Cerebellar cortex (tissue), 1 donor: ENCODE data around the gene HOXC12.

Source experiments
- DNase-seq: peaks from one replicate; pipeline ENCODE4 v3.0.0-alpha.2; 2015; ENCODE audit warnings: low spot score

Gene HOXC12

GRCh38 chr12:53954694-53955035 lies at the start of gene HOXC12:
HOXC12 (plus strand) TSS chr12:53954903; CDS start chr12:53954930, 27 bp downstream.
- no peak for DNase-seq

DNA sequence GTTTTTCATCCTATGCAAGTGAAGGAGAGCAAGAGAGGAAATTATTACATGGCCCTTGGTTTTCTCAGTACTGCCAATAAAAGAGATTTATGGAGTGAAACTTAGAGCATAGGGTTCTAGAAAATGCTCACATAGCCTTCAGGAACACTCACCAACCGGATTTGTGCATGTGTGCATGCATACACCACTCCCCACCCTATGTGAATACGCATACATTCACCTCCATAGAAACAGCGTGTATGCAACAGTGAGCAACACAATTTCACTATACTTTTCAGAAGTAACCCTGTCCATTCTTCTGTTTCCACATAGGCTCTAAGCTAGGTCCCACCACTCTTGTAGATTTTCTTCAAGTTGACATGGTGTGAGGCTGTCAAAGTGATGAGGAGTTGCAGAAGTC lies 47.6 kb upstream of the HOXC12 start:
- DNase-seq, result no peak

DNA sequence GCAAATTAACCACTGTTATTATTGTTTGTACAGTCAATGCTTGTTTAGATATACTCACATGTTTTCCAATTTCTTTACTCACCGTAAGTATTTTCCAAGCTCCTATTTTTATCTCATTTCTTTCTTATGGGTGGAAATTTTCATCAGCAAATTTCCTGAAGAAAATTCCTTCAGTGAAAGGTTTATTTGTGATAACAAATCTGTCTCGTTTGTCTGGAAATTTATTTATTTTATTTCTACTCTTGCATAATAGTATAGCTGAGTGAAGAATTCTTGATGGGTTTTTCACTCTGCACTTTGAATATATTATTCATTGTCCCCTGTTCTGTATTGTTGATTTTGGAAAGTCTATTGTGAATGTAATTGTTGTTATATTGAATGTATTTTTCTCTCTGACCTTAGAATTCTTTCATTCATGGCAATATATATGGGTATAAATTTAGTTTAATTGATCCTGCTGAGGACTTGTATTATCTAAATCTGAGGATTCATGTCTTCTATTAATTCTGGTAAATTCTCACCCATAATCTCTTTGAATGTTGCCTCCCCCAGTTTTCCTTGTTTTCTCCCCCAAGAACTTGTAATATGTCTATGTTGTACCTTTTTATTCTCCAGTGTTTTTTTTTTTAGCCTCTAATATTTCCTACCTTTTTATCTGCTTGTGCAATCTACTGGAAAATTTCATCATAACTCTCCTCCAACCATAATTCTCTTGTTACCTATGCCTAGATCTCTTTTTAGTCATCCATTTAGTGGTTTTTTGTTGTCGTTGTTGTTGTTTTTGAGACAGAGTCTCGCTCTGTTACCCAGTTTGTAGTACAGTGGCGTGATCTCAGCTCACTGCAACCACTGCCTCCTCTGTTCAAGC lies 37.7 kb upstream of the HOXC12 start:
- no peak for DNase-seq

GRCh38 chr12:53924521-53925405 lies 29.9 kb upstream of the HOXC12 start:
- DNase-seq, result no peak

- DNase-seq, result no peak
These were observed 27.3 kb upstream of the HOXC12 start for GRCh38 chr12:53927220-53928029.

DNA sequence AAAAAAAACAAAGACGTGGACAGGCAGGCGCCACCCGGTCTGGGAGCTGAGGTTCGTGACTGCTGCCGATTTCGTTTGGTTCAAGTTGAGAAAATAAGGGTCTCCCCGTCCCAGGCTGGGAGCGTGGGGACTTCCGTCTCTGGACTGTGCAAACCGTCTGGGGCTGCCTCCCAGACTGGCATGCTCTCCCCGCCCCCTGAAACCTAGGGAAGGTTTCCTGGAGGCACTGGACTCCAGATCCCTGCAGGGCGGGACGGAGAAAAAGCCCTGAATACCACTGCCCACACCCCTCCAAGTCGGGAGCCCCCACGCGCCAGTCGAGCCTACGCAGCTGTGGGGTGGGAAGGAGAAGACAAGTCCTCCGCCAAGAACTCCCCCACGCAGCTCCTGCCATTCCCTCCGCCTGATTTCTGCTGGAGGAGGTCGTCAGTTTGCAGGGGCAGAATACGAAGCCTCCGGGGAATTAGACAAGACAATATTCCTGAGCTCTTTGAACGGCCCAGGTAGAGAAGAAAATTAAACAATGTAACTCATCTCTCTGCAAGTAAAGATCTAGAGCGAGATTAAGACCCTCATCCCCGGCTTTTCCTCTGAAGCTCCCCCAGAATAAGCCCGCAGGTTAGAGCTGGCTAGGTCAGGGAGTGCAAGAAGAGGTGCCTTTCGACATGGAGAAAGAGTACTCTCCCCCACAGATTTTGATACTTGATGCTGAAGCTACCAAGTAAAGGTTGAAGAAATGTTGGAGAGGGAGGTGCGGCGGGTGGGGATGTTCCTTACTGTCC lies 26.5 kb upstream of the HOXC12 start:
- DNase-seq, result no peak

GRCh38 chr12:53929527-53929926 lies 25.2 kb upstream of the HOXC12 start:
- no peak for DNase-seq

- DNase-seq, result no peak
These were observed 24.0 kb upstream of the HOXC12 start for GRCh38 chr12:53930591-53931255.

DNA sequence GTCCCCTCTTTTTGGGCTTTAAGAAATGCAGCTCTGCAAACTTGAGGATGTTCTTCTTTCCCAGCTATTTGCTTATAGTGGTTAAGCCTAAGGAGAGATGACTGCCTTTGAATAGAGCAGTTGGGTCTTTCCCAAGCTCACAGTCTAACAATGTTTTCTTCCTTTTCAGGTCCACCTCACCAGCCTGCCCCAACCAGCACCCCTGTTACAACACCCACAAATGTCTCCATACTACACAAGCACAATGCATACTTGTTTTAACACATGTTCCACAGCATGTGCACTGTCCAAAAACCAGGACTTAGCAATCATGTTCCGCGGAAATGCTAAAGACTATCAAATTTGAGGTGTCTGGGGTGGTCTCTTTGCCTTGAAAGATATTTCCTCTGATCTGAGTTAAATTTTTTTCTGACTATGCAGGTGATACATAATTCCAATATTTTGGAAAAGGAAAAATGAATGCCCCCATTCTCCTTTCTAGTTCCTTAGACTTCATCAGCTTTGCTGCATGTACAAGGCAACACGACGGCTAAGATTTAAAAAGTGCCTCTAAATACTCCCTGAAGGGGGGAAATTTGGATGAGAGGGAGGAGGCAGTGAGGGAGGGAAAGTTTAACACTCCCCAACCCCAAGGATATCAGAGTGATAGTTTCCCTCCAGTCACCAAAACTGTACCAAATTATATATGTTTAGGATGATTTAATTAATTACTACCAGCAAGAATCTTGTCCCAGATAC lies 22.7 kb upstream of the HOXC12 start:
- DNase-seq, result no peak

DNA sequence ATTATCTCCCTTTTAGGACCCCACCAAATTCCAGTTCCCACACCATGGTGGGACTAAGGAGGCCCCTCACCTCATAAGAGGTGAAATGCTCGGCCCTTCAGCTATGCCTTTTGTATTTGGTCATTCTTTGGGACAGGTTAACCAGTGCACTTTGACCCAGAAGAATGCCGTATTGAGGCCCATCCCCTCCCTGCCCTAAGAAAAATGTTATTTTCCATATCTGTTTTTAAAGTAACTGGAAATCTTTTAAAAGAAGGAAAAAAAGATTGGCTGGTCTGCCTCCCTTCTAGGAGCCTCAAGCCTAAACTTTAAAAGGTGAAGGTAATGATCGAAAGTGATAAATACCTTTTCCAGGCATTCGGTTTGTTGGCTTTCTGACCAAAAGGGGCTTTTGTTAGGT lies 21.8 kb upstream of the HOXC12 start:
- no peak for DNase-seq

- no peak for DNase-seq
These were observed 19.0 kb upstream of the HOXC12 start for GRCh38 chr12:53935383-53936341.

- no peak for DNase-seq
These were observed 17.6 kb upstream of the HOXC12 start for GRCh38 chr12:53937099-53937498.

DNA sequence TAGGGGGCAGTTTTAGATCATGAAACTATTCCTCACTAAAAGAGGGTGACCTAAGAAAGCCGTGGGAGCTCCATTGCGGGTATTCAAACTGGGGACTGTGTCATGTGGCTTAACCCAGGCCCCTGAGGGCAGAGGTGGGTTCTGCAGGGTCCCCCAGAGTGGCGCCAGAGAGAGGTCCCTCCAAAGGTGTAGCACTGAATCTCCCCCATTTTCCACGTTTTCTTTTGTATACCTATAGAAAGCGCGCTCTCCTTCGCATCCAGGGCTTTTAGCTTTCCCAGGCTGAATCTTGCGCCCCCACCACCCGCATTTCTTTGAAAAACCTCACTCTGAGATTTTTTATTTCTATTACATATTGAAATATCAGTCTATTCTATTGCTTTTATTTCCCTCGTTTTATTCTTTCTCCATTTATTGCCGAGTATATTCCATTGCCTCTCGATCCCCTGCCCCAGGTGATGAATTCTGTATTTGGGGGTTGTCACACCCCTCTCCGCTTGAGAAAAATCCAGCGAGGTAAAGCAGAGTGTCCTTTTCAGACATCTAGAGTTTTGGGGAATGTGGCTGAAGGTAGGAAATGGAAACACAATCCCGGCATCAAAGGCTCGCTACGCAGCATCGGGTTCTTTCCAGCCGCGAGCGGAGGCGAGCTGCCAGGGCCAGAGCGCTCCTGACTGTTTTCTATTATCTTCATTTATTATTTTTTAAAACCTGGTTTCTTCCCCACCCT lies 16.9 kb upstream of the HOXC12 start:
- no peak for DNase-seq

- DNase-seq, result peak; percentile 96
These were observed 16.2 kb upstream of the HOXC12 start, which contains the start of gene HOXC13 for GRCh38 chr12:53938326-53939140. HOXC13 (plus strand) TSS chr12:53938831; CDS start chr12:53938907, 76 bp downstream.

GRCh38 chr12:53939141-53940108 lies 15.3 kb upstream of the HOXC12 start:
- no peak for DNase-seq

DNA sequence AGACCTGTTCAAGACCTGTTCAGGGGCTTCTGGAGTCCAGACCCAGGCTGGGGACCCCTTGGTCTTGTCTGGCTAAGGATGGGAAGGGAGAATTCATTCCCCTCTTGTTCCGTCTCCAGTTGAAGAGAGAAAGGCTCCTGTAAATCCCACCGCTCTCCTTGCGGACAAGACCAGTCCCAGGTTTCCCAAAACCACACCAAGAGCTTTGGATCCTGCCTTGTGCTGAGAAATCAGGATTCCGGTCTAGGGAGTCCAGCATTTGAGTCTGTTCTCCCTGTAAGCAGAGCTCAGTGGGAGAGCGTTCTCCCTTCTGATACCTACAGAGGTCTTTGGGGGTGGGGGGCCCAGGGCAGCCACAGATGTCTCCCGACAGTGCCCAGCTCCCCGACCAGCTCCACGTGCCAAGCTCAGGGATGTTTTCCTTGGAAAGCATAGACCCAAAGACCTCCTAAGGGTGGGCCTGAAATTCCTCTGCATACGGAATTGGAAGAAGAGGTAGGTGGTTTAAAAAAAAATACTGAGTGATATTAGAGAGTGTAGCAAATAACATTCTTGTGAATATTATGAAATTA lies 14.2 kb upstream of the HOXC12 start:
- DNase-seq, result no peak
